ENCODE data around the gene GPR183.

The GPR183 gene

DNA sequence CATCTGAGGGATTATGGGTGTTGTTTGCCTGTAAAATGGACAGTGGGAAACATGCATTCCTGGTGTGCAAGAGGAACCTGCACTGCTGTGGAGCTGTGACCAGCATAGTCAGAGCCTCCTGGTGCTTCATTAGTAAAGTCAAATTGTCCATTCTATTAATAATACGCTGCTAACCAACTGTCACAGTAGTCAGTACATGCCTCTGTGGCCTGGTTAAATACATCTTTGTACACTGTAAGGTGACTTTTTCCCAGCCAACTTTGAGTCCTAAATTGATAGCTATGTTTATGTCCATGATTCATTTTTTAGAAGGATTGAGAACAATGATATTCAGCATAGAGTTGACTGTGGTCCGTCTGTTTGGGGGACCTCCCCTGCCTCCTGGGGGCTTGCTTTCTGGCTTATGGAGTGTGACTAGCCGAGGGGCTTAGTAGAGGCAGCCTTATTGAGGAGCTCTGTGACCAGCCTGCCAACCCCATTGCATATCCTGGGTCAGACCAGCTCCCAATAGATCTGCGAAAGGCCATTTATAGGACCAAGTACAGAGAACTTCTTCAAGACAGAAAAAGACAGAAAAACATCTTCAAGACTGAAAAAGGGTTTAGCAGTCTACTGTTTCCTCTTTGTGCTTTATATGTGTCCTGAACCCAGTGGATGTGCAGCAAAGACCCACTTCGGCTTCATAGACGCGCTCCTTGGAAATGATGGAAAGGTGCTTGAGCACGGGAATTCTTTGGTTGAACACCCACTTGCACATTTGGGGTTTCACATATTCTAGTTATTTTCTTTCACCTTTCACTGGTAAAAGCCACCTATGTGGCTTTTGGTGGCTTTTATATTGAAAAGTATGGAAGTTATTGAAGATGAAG, 4.3 kb downstream of the GPR183 start:
- Histone ChIP-seq H3K36me3 (ENCODE audit: control insufficient read depth in 2 of 2, insufficient read depth in 1 of 2, low read length in 2 of 2) (no peaks in the 10 kb centered on the region), H3K9me3 (ENCODE audit: control insufficient read depth, insufficient read depth, low read depth, low read length) (no peaks in the 10 kb centered on the region), H3K27ac (ENCODE audit: extremely low read depth, low read depth, low read length) (no peak overlapping the region), H3K4me1 (ENCODE audit: control insufficient read depth, insufficient read depth, low read length) (peaks cover 19% of the 10 kb centered on the region), H3K4me3 (ENCODE audit: low read depth, low read length) (no peak overlapping the region)
- ChIA-PET CTCF (interaction anchor here (0.5 to 0.6 kb wide), 2 partner anchors 88 to 1112 kb away, joined by 3 read pairs; no protein-coding TSS in a partner anchor), POLR2A (no interaction called here)
- TF ChIP-seq ZNF211 (tag by site-specific recombination; IDR thresholded peaks at IDR 0.05; ENCODE audit: low read depth) = no peak

DNA sequence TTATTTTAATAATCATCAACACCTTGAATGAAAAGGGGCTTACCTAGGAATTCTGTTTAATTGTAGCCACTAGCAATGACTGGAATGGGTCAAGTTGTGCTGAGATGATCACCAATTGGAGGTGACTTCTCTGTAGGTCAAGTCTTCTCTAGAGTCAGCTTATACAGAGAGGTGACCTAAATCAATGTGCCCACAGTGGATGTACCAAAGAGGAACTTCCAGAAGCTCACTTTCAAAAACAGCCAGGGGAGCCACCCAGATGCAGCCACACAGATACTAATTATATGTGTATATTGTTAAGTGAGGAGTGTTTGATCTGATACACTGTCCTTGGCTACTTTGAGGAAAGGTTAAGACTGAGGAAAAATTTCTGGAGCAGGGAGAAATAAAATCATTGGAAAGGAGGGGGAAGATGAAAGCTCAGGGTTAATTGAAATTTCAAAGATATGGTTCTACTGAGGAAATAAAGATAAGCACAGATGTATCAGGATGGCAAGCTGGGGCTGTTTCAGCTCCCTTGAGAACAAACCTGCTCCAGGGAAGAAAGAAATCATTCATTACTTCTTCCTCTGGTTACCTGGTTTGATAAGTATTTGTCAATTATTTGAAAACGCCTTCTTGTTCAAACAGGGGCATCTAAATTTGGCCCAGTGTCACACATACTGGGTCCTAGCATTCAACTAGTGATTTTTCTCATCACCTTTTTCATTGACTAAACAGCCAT, 5.1 kb downstream of the GPR183 start:
- H3K36me3 ChIP-seq (ENCODE audit: control insufficient read depth in 2 of 2, insufficient read depth in 1 of 2, low read length in 2 of 2) = no peaks in the 10 kb centered on the region
- POLR2A ChIA-PET = no interaction called here
- no peak overlapping the region for H3K4me3 ChIP-seq (ENCODE audit: low read depth, low read length)
- no peaks in the 10 kb centered on the region for H3K9me3 ChIP-seq (ENCODE audit: control insufficient read depth, insufficient read depth, low read depth, low read length)
- TF ChIP-seq ZNF670 (tag by site-specific recombination; IDR thresholded peaks at IDR 0.05; ENCODE audit: low read depth) = no peak
- no peak for TF ChIP-seq MYNN (tag by site-specific recombination; IDR thresholded peaks at IDR 0.05; ENCODE audit: borderline replicate concordance)
- no peak for TF ChIP-seq ZNF174 (tag by site-specific recombination; IDR thresholded peaks at IDR 0.05)
- no peak for TF ChIP-seq GFI1B (tag by site-specific recombination; IDR thresholded peaks at IDR 0.05)
- TF ChIP-seq OSR2 (tag by site-specific recombination; IDR thresholded peaks at IDR 0.05) = no peak
- TF ChIP-seq ZNF610 (tag by site-specific recombination; IDR thresholded peaks at IDR 0.05; ENCODE audit: borderline replicate concordance) = no peak
- no peak for TF ChIP-seq ZNF747 (tag by site-specific recombination; IDR thresholded peaks at IDR 0.05)
- no peak for TF ChIP-seq ZNF843 (tag by site-specific recombination; IDR thresholded peaks at IDR 0.05)
- no peak for TF ChIP-seq ZNF571 (tag by site-specific recombination; IDR thresholded peaks at IDR 0.05)
- TF ChIP-seq ZNF560 (tag by site-specific recombination; IDR thresholded peaks at IDR 0.05; ENCODE audit: borderline replicate concordance) = no peak
- TF ChIP-seq, protein P1, sequence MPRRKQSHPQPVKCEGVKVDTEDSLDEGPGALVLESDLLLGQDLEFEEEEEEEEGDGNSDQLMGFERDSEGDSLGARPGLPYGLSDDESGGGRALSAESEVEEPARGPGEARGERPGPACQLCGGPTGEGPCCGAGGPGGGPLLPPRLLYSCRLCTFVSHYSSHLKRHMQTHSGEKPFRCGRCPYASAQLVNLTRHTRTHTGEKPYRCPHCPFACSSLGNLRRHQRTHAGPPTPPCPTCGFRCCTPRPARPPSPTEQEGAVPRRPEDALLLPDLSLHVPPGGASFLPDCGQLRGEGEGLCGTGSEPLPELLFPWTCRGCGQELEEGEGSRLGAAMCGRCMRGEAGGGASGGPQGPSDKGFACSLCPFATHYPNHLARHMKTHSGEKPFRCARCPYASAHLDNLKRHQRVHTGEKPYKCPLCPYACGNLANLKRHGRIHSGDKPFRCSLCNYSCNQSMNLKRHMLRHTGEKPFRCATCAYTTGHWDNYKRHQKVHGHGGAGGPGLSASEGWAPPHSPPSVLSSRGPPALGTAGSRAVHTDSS (tag by site-specific recombination; IDR thresholded peaks at IDR 0.05) = no peak
- no peak for TF ChIP-seq ZNF266 (tag by site-specific recombination; IDR thresholded peaks at IDR 0.05; ENCODE audit: low read depth)
- TF ChIP-seq, protein P2, sequence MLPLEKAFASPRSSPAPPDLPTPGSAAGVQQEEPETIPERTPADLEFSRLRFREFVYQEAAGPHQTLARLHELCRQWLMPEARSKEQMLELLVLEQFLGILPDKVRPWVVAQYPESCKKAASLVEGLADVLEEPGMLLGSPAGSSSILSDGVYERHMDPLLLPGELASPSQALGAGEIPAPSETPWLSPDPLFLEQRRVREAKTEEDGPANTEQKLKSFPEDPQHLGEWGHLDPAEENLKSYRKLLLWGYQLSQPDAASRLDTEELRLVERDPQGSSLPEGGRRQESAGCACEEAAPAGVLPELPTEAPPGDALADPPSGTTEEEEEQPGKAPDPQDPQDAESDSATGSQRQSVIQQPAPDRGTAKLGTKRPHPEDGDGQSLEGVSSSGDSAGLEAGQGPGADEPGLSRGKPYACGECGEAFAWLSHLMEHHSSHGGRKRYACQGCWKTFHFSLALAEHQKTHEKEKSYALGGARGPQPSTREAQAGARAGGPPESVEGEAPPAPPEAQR (tag by site-specific recombination; IDR thresholded peaks at IDR 0.05) = no peak
- no peak for TF ChIP-seq KLF16 (tag by site-specific recombination; IDR thresholded peaks at IDR 0.05)
- TF ChIP-seq ZXDB (tag by site-specific recombination; IDR thresholded peaks at IDR 0.05) = no peak
- TF ChIP-seq ZSCAN23 (tag by site-specific recombination; IDR thresholded peaks at IDR 0.05) = no peak
- no peak for TF ChIP-seq ZFP3 (tag by site-specific recombination; IDR thresholded peaks at IDR 0.05; ENCODE audit: low read depth)
- TF ChIP-seq ZNF701 (tag by site-specific recombination; IDR thresholded peaks at IDR 0.05) = no peak
- no peak for TF ChIP-seq HOXD13 (CRISPR knock-in tag; IDR thresholded peaks at IDR 0.05; ENCODE audit: borderline replicate concordance)
- H3K4me1 ChIP-seq (ENCODE audit: control insufficient read depth, insufficient read depth, low read length) = peaks cover 11% of the 10 kb centered on the region
- CTCF ChIA-PET = interaction anchor here (0.6 to 0.9 kb wide), 3 partner anchors 36 to 87 kb away, joined by 3 read pairs; no protein-coding TSS in a partner anchor
- H3K27ac ChIP-seq (ENCODE audit: extremely low read depth, low read depth, low read length) = no peak overlapping the region
